GM18526 (cell line): ENCODE data around the gene SLC25A17.

Experiments used
- POLR2A ChIP-seq: IDR thresholded peaks from 3 replicates; pipeline ENCODE4 v1.6.1; 2011; ENCODE audit not compliant: insufficient read length; ENCODE audit errors: extremely low read depth

SLC25A17 gene, protein sequence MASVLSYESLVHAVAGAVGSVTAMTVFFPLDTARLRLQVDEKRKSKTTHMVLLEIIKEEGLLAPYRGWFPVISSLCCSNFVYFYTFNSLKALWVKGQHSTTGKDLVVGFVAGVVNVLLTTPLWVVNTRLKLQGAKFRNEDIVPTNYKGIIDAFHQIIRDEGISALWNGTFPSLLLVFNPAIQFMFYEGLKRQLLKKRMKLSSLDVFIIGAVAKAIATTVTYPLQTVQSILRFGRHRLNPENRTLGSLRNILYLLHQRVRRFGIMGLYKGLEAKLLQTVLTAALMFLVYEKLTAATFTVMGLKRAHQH

DNA sequence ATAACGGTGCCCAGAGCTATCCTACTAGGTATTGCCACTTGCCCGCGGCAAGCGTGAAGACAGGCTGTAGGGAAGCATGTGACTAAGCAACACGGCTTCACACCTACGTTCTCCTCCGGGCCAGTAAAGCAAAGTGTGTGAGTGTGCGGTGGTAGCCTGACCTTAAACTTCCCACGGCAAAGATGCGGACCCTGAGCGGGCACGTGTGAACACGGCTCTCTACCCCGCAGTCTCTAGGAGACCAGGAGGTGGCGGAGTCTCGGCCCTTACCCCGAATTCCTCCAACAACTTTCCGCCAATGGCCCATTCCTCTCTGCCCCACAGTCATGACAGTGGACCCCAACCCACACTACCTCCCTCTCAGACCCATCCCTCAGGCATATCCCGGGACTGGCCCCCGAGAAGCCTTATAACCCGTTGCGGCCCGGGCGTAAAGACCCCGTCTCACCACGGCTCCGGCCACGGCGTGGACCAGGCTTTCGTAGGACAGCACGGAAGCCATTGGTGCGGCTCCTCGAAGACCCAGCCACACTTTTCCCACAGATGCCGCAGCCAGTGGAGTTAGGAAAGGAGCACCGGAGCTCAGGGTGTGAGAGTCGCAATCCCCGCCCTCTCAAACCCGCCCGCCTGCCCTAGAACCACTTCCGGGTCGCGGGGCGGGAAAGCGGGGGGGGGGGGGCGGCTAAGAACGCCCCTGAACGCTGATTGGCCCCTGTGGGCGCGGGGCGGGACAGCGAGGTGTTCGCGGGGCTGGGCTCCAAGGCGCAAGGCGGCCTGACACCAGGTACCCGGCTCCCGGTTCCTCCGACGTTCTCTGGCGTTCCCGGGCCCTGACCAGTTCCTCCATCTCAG, at the start of gene SLC25A17:
SLC25A17 (minus strand) TSS at position 600 of the 852 bp plus-strand sequence; CDS start at position 502, 98 bp downstream.
- TF ChIP-seq POLR2A = peak; percentile 53

DNA sequence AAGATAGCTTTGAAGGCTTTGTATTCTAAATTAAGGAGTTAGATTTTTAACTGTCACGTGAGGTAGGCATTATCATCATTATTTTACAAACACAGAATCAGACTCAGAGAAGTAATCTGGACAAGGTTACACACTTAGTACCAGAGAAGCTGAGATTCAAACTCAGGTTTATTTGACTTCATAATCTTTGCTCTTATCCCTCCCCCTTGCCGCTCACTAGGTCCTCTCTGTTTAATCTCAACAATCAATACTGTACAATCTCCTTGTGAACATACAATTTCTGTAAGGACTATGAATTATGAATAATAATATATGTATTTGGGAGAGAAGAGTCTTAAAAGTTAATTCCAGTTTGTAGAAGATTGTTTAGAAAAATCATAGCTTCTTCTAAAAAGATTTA, 48.0 kb upstream of the SLC25A17 start:
- no peak for TF ChIP-seq POLR2A

DNA sequence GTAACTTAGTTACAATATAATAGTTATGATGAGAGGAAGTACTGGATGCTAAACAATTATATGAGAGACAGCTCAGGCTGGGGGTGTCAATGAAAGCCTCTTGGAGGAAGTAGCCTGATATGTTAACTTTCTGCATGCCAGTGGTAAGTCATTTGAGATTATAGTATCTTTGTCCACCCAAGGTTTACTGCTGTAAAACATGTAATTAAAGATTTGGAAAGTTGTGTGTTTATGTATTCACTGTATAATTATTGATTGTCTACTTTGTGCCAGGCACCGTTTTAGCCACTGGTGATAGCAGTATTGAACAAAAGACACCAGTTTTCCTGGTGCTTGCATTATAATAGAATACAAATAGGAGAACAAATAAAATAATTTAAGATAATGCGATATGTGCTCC, 43.4 kb upstream of the SLC25A17 start:
- TF ChIP-seq POLR2A = no peak

DNA sequence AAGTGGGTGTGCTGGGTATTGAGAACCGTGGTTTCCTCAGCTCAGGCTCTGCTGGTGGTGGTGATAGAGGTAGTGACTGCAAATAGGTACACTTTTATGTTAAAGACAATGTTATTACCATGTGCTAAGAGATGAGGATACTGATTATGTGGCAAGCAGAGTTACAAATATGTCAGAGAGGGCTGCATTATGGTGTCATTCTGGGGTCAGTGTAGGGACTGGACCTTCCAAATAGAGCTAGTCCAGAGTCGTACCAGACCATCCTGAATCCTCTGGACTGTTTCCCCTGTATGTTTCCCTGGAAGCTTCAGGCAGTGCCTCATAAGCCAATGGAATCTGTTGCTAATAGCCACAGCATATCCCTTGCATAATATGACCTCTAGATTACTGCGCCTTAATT, 42.9 kb upstream of the SLC25A17 start, which contains the start of gene DNAJB7:
DNAJB7 (minus strand) TSS at position 101 of the 400 bp plus-strand sequence. CDS start 119 bp downstream, outside the sequence.
- no peak for TF ChIP-seq POLR2A

DNA sequence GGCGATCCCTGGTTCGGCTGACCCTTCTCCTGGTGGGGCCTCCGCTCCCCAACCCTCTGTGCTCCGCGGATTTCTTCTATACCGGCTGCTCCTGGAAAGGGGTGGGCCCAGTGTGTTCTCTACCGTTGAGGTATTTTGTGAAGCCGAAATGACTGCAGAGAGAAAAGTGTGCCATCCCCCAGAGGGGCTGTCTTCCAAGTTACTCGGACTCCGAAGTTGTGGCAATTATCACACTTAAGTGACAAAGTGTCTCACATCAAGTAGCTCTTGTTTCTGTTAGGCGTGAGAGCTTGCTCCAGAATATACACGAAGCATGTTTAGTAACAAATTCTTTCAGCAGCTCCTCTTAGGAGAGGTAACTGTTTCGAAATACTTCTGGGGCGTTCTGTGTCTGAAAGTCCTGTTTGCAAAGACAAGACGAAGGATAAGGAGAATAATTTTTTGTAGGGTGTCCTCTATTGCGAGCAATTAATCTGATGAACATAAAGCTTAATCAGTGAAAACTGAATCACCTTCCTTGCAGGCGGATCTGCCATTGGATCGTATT, 38.2 kb upstream of the SLC25A17 start:
- TF ChIP-seq POLR2A = no peak

DNA sequence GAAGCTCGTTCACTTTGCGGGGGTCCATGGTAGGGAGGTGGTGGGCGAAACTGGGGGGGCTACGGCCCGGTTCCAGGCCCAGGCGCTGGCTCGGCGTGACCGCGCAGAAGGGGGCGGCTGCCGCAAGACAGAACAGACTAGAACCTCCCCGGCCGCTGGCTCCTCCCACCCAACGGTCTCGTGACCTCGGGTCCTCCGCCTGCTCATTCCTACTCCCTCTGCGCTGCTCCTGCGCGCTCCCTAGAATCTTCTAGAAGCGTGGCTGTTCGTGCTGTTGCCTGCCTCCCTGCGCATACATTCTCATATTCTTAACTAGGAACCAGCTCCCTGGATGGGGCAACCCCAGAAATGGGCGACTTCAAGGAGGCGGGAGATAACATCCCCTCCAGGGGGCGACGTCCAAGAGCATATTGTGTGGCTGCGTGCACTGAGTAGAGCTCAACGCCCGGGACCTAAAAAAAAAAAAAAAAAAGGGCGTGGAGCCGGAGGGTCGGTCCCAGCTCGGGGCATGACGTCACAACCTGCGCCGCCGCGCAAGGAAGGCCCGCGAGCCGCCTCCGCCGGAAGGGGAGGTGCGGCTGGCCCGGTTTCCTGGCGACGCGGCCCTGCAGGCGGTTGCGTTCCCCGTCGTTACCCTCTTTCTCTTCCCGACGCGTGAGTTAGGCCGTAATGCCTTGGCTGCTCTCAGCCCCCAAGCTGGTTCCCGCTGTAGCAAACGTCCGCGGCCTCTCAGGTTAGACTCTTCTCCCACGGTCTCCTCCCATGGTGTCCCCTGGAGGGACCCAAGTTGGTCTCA, 37.6 kb upstream of the SLC25A17 start, which contains the start of the genes ST13 and XPNPEP3:
ST13 (minus strand) TSS at position 127 of the 796 bp plus-strand sequence; CDS start at position 28, 99 bp downstream.
XPNPEP3 (plus strand) TSS at position 636 of the 796 bp plus-strand sequence; CDS start at position 670, 34 bp downstream.
- TF ChIP-seq POLR2A = peak; percentile 71

DNA sequence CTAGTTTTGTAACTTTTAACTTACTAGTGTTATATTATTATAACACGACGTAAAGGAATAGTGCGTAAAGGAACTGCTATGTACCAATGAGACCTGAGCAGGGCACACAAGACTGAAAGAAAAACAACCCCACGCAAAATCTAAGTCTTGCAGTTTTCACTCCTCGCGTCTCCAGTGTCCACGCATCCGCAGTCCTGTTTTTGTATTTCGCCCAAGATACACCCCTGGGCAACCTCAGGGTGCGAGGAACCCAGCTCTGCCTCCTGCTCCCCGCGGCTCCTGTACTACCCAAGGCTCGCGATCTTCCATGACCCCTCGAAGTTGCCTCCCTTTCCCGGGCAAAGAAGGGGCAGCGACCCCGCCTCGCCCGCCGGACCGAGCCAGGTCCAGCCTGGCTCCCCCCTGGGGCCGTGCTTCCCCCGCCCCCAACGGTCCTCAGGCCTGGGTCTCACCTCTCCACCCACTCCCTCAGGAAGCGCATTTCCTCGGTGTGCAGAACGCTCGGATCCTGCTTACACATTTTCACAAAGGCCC, 36.9 kb upstream of the SLC25A17 start:
- TF ChIP-seq POLR2A = no peak

DNA sequence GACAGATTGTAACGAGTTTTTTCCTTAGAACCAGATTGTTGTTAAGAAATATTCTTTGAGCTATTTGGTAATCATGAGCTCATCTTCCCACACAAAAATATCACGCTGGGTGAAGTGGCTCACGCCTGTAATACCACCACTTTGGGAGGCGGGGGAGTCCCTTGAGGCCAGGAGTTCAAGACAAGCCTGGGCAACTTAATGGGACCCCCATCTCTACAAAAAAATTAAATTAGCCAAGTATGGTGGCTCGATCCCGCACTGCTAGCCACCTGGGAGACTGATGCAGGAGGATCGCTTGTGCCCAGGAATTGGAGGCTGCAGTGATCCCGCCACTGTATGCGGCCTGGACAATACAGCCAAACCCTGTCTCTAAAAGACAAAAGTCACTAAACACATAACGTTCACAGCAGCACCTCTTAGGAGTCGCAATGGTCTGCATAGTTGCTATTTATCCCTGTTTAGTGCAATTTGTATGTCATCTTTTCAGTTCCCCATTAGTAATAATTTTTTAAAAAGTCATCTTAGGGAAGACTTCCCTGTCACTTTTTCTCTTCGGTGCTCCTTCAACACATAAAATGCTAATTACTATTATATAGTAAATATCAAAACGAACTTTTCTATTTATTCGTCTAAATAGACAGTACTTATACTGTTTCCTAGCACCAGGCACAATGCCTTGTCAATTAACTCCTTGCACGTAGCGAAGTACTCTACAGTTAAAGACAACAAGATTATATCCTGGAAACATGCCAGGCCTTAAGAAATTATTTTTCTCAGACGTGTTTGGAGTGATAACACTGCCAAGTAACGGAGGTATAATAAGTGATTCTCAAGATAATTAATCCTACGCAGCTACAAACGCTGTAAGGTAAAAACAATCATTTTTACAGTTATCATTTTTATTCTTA, 36.2 kb upstream of the SLC25A17 start:
- no peak for TF ChIP-seq POLR2A

DNA sequence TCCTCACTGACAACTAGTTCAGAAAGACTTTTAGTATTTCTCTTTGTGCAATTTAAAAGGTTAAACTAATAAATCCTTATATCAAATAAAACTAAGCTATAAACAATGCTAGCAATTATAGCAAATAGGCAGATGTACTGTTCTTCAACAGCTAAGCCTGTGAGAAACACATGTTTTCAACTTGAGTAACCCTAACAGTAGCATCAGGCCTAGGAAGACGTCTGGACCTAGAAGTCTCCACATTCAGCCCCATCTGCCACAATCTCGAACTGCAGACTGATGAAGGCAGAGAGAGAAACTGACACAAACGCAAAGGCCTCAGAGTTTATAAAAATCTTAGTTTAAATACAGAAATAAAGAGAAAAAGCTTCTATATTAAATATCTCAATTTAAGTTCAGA, 34.8 kb upstream of the SLC25A17 start:
- no peak for TF ChIP-seq POLR2A

DNA sequence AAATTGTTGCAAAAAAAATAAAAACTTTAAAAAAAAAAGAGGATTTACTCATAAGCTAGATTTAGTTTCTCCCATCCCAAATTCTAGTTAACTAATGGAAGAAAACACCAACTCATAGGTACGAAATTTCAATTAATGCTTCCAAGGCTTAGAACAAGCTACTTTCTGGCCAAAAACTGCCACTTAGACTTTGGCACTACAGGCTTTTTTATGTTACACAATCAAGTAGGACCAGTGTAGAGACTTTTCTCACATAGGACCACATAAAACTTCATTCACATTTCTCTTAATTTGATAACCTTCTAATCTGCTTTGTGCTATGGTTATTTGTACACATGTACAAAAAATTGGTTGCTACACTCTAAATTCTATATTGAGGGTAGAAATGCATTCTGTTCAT, 34.2 kb upstream of the SLC25A17 start:
- no peak for TF ChIP-seq POLR2A

DNA sequence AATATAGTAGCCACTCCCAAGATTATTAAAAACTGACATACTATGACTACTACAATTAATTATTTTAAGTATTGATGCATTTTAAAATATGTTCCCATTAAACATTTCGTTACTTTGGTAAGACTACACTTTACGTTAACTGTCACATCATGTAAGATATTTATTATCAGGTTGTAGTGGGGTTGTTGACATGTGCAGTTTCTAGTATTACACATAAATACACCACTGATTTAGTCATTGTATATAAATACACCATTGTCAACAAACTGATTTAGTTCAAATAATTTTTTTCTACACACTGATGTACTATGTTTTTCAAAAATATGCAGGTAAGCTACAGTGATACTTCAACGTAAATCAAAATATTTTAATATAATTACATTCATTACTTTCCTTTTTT, 25.8 kb upstream of the SLC25A17 start:
- no peak for TF ChIP-seq POLR2A

DNA sequence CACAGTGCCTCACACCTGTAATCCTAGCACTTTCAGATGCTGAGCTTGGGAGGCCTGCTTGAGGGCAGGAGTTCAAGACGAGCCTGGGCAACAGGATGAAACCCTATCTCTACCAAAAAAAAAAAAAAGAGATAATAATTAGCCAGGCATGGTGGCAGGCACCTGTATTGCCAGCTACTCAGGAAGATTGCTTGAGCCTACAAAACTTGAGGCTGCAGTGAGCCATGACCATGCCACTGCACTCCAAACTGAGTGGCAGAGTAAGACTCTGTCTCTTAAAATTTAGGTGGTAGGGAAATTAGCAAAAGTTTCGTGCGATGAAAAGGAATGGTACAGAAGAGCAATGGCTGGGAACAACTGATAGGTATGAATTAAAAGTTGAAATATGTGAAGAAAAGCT, 19.3 kb upstream of the SLC25A17 start:
- no peak for TF ChIP-seq POLR2A

DNA sequence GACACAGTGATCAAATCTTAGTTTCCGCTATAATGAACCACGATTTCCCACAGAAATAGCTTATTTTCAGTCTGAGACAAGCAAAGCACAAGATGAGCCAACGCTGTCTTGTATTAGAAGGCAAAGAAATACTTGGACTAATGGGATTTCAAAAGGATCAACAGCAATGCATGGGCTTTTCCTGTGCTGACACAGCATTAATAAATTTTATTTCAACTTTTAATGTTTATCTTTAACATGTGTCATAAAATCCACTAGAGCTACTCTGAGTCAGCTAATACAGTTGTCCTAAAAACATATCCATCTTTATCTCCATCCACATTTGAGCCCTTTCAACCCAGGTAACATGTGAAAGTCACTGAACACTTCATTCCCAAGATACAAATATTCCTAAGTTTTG, 15.5 kb upstream of the SLC25A17 start:
- TF ChIP-seq POLR2A = no peak

DNA sequence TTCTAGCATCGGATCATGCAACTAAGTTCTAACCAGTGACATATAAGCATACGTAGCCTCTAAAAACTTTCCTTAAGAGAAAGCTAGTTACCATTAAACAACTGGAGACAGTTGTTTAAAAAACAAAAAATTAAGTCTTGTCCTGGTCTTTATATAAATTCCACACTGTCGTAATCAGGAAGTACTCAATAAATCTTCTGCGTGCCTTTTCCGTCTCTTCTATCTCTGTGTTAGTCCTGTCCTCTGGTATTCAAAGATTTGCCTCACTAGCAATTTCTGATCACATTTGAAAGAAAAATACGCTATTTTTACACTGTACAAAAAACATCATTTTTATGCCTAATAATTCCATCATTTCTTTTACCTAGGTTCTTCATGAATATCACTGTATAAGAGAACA, 10.0 kb upstream of the SLC25A17 start:
- TF ChIP-seq POLR2A = no peak
